HG02840 (cell line): ENCODE data around the gene PLXNA1.

Experiments
- ATAC-seq: cut with Tn5 transposase; IDR thresholded peaks from one replicate; pipeline ENCODE4 v1.9.1; 2021; ENCODE audit warnings: mild to moderate bottlenecking, moderate library complexity, moderate number of reproducible peaks; ENCODE audit not compliant: unreplicated experiment, low FRiP score

Gene PLXNA1

DNA sequence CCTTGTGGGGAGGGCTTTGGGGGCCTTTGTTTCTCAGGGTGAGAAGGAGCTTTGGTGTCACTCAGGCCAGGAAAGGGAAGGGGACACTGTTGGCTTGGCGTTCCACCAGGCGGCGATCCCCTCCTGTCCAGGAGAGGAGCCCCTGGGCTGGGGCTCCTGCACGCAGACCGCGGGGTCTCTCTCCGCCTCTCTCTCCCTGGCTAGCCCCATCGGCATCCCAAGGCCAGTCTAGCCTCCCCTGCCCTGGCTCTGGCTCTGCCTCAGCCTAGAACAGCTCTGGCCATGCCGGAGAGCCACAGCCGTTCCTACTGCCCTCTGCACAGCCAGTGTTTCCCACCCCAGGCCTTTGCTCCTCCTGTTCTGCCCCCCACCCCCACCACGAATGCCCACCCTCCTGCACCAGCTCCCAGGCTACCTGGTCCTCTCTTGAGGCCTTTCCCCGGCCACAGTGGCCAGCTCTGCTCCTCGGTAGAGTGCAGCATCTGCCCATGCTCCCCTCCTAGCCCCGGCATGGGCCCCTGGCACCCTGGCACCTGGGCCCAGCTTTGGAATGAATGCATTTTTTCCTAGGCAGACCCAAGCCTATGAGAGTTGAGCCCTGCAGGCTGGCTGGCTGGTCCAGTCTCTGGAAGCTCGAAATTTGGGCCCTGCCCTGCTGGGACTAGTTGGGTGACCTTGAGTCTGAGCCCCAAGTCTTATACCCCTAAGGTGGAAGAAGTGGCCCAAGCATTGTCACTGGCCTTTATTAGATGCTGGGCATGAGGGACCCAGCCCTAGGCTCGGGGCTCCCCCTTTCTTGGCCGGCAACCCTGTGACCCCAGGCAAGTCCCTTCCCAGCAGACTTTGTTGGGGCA lies 2.4 kb downstream of the PLXNA1 start:
- ATAC-seq: no peak

- ATAC-seq: no peak
These were observed 3.1 kb downstream of the PLXNA1 start for GRCh38 chr3:126986001-126986400.

DNA sequence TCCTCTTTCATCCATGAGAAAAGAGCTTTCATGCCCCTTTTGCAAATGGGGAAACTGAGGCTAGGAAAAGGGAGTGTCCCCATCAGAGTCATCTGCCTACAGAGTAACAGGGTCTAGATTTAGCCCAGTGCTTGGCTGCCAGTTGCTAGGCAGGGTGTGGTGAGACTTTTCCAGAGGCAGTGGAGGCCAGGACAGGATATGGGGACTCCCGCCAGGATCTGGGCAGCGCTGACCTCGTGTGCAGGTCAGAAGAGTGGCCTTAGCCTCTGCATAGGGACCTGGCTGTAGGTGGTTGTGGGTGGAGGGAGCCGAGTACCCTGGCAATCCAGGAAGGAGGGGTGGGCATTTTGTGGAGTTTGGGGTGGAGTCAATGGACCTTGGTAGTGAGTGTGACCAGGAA lies 4.2 kb downstream of the PLXNA1 start:
- no peak for ATAC-seq

DNA sequence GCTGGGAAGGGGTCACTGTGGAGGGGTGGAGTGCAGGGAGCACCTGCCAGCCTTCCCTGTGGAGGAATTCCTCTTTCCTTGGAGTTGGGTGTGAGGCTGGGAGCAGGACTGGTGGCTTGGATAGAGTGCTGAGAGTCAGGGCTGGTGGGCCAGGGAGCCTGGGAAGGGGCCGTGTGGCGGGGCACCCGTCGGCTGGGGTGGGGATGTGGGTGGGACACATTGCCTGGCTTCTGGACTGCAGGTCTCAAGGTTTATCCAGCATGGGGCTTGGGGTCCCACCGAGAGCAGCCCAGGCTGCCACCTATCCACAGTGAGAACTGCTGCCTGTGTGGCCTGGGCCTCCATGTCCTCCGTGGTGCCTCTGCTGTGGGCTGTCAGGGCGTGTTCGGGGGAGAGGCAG lies 4.7 kb downstream of the PLXNA1 start:
- no peak for ATAC-seq

- ATAC-seq: no peak
These were observed 5.6 kb downstream of the PLXNA1 start for GRCh38 chr3:126988451-126989021.

- no peak for ATAC-seq
These were observed 6.6 kb downstream of the PLXNA1 start for GRCh38 chr3:126989316-126990023.

DNA sequence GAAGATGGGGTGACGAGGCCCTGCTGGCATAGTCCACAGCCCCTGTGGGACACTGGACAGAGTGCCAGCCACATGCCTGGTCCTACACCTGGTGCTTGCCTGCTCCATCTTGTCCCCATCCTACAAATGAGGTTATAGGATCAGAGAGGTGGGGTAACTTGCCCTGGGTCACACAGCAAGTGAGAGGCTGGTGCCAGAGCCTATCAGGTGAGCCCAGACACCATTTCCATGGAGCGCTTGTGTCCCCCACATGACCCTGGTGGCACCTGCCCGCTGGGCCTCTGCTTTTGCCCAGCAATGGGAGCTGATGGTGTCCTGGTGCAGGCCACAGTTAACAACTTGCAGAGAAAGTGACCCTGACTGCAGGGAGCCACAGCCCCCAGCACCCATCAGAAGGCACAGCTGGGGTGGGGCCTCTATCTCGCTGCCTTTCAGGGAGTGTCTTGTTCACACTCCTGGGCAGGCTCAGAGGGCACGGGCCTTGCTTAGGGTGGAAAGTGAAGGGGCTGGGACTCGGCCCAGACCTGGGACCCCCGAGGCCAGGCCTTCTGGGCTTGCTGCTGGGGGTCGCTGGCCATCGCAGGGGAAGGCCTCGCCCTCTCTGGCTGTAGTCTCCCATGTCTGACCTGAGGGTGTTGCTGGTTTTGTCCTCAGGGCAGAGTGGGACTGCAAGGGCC lies 7.2 kb downstream of the PLXNA1 start:
- ATAC-seq: no peak

DNA sequence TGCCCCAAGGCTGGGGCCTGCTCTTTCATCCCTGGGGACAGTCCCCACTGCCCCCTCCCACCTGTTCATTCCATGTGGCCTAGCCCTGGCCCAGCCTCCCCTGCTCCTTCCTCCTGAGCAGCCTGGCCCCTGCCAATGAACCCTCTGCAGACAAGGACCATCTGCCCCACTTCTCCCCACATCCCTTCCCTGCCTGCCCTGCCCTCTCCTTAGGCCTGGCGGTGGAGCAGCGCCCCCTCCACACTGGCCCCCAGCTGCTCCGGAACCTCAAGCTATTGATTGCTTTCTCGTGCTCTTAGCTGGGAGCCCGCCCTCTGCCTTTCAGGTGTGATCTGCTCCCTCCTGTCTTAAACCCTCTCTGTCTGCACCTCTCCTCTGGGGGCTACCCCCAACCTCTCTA lies 8.0 kb downstream of the PLXNA1 start:
- no peak for ATAC-seq

- no peak for ATAC-seq
These were observed 8.7 kb downstream of the PLXNA1 start for GRCh38 chr3:126991366-126992200.

- ATAC-seq: no peak
These were observed 9.3 kb downstream of the PLXNA1 start for GRCh38 chr3:126992216-126992615.

- no peak for ATAC-seq
These were observed 9.9 kb downstream of the PLXNA1 start for GRCh38 chr3:126992776-126993175.

DNA sequence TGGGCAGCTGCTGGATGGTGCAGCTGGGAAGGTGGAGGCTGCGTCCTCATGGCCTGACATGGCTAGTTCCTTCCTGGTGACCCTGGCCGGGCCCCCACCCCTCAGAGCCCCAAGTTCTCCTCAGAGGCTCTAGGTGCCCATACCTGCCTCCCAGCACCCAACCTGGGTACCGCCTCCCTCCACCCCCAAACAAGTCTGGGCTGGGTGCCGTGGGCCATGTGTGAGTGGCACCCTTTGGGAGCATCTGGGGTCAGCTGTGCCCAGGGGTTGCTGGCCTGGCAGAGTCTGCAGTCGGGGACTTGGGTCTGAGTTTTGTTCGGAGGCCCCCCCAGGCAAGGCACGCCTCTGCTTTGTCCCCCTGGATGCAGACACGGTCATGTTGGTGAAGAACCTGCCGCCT lies 10.5 kb downstream of the PLXNA1 start:
- ATAC-seq: no peak

- ATAC-seq: no peak
These were observed 11.8 kb downstream of the PLXNA1 start for GRCh38 chr3:126994661-126995245.

DNA sequence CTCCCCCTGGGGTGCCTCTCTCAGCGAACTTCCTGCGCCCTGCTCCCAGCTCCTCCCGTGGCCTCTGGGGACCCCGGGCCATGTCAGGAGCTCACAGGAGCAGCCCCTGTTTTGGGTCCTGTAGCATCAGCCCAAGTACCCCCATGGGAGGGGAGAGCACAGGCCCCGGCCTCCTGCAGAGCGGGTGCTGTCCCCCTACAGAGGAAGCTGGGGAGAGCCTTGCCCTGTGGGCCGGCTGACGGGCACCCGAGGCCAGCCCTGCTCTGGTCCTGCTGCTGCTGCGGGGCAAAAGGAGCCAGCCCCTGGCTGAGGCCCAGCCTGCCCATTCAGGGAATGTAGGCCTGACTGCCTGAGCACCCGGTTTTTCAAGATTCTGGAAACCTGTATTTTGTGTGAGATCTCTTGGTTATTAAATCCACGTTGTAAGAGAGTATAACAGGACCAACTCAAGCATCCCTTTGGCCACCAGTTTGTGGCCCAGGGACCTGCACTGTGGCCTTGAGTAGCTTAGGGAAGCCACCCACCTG lies 12.4 kb downstream of the PLXNA1 start:
- no peak for ATAC-seq

- ATAC-seq: no peak
These were observed 13.1 kb downstream of the PLXNA1 start for GRCh38 chr3:126995926-126996512.

DNA sequence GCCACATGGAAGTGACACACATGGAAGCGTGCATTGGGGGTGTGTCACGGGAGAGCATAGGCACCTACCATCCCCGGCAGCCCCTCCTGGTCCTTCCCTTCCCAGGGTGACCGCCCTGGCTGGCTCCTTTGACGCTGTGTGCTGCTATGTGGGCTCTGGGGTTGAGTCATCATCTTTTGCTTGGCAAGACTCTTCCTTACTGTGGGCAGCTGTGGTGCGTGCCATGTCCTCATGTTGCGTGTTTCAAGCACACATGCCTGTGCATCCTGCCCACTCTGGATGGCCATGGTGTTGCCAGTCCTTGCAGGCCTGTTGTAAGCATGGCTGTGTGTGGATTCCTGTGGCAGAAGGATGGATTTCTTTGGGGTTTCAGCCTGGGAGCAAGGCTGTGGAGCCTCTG lies 14.0 kb downstream of the PLXNA1 start:
- no peak for ATAC-seq

DNA sequence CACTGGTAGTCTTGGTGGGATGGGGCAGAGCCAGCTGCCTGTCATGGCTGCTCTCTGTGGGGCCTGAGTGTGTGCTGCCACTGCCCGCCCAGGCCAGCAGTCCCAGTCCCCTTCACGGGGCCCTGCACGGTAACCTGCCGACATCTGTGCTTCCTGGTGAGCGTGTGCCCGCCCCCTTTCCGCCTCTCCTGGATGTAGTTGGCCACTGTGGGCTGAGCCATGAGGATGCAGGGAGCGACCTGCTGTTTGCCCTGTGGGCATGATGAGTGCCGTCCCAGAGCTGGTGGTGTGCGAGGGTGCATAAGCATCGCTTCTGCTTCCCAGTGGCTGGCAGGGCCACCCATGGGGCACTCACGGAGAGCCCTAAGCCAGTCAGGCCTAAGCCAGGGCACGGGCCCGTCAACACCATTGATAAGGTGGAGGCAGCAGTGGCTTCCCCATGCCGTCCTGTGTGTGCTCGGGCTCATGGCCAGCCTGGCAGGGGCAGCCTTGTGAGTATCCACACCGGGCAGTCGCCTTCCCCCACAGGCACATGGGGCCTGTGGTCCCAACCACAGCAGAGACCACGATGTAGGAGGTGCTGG lies 14.6 kb downstream of the PLXNA1 start:
- ATAC-seq: no peak

DNA sequence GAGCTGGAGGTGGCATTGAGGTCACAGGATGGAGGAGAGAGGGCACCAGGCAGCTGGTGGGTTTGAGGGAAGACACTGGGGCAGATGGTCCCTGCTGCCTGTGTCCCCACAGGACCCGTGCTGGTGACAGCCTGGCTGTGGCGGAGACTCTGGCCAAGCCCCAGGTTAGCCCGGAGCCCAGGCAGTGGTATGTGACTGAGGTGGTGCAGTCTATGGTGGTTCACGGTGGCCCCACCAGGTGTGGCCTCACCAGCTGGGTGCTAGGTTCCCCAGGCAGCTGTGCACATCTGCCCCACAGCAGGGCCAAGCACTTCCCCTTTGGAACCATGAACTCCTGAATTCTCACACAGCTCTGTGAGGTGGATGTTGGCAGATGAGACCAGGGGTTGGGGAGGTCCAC lies 15.4 kb downstream of the PLXNA1 start:
- ATAC-seq: no peak

DNA sequence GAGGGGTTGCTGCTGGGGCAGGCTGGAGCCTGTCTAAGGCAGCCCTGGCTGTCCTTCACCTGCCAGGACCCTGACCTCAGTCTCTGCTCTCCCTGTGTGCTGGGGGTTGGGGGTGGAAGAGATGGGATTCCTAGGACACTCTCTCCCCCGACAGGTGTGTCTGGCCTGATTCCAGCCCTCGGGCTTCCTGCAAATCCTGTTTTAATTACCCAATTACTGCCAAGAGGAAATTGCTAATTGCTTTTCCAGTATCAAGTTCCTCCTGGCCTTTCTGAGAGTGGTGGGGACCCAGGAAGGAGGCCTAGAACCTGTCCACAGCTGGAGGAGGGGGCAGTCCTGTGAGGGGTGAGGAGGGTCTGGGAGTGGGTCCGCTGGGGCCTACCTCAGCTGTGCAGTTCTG lies 15.8 kb downstream of the PLXNA1 start:
- no peak for ATAC-seq
